Stromal cell of bone marrow (primary cell): Measurements from ENCODE around the gene FYTTD1.
A peak's percentile ranks its signal among the peaks of the same experiment; 100 is the strongest.

ENCODE experiments used
- DNase-seq: peaks from one replicate; pipeline ENCODE4 v3.0.0-alpha.2; 2012; ENCODE audit warnings: low read depth

Gene FYTTD1

GRCh38 chr3:197737749-197738462, 11.8 kb upstream of the FYTTD1 start:
- DNase-seq = no peak

- no peak for DNase-seq
Observed at GRCh38 chr3:197742787-197743186, 6.9 kb upstream of the FYTTD1 start.

GRCh38 chr3:197746209-197746608, 3.5 kb upstream of the FYTTD1 start:
- DNase-seq = no peak

- no peak for DNase-seq
Observed at GRCh38 chr3:197746801-197747237, 2.9 kb upstream of the FYTTD1 start.

GRCh38 chr3:197748597-197749314, 927 bp upstream of the FYTTD1 start:
- DNase-seq = no peak

GRCh38 chr3:197749315-197749600, 425 bp upstream of the FYTTD1 start:
- DNase-seq = no peak

GRCh38 chr3:197750396-197750831, 731 bp downstream of the FYTTD1 start:
- DNase-seq = peak; percentile 57

- DNase-seq = no peak
Observed at GRCh38 chr3:197750858-197751737, 1.4 kb downstream of the FYTTD1 start.

GRCh38 chr3:197752107-197752506, 2.4 kb downstream of the FYTTD1 start:
- DNase-seq = no peak

- no peak for DNase-seq
Observed at GRCh38 chr3:197753263-197753662, 3.6 kb downstream of the FYTTD1 start.

GRCh38 chr3:197756704-197757103, 7.0 kb downstream of the FYTTD1 start:
- DNase-seq = no peak

GRCh38 chr3:197758512-197758911, 8.8 kb downstream of the FYTTD1 start:
- no peak for DNase-seq

- DNase-seq = no peak
Observed at GRCh38 chr3:197761784-197762183, 12.1 kb downstream of the FYTTD1 start.

GRCh38 chr3:197775317-197775716, 25.6 kb downstream of the FYTTD1 start:
- no peak for DNase-seq

- DNase-seq = no peak
Observed at GRCh38 chr3:197782230-197782629, 32.5 kb downstream of the FYTTD1 start.

GRCh38 chr3:197784019-197784585, 34.4 kb downstream of the FYTTD1 start:
- no peak for DNase-seq

GRCh38 chr3:197787412-197787811, 37.7 kb downstream of the FYTTD1 start:
- DNase-seq = no peak

GRCh38 chr3:197789309-197789708, 39.6 kb downstream of the FYTTD1 start:
- DNase-seq = no peak

- DNase-seq = no peak
Observed at GRCh38 chr3:197790033-197790432, 40.4 kb downstream of the FYTTD1 start.

- DNase-seq = no peak
Observed at GRCh38 chr3:197791113-197791891, 41.6 kb downstream of the FYTTD1 start, which contains the start of gene LRCH3. LRCH3 (plus strand) TSS chr3:197791254; CDS start chr3:197791279, 25 bp downstream.

- no peak for DNase-seq
Observed at GRCh38 chr3:197791892-197792647, 42.4 kb downstream of the FYTTD1 start.
